ENCODE measurements around the gene MED26. TPM values are rescaled to one million over a fixed set of nuclear protein-coding genes. Genes with fewer than 3 reads are reported as not detected.

Gene MED26
- total and polyA plus RNA-seq, 2 of the 13 experiments (the other 11 are each of a cell fraction or from before 2014, with no cell fraction given), result 3.5 to 3.8 TPM

- Histone ChIP-seq H4K20me1 (ENCODE audit: insufficient read depth, low read length) (peaks cover 18% of the 10 kb centered on the region), H3K79me2 (ENCODE audit: insufficient read depth, low read length) (peaks cover 26% of the 10 kb centered on the region), H3K4me1 (ENCODE audit: insufficient read depth, low read length) (peaks cover 24% of the 10 kb centered on the region), H3K4me3 (replicated peaks in 1 of 3; ENCODE audit: insufficient read depth in 1 of 3, low read depth in 2 of 3, low read length in 3 of 3) (no peak overlapping the region), H2AFZ (ENCODE audit: low read length) (no peak overlapping the region), H3K36me3 (replicated peaks in 1 of 2; ENCODE audit: control insufficient read depth in 1 of 2, insufficient read depth in 2 of 2, low read length in 2 of 2) (peaks cover 33 to 64% of the 10 kb centered on the region in 2 experiments), H3K4me2 (ENCODE audit: low read depth, low read length) (no peak overlapping the region), H3K9ac (ENCODE audit: insufficient read depth, low read depth, low read length) (no peak overlapping the region), H3K27me3 (ENCODE audit: control insufficient read depth in 1 of 2, insufficient read depth in 2 of 2, low read length in 2 of 2) (no peaks in the 10 kb centered on the region), H3K27ac (ENCODE audit: extremely low read length, insufficient read depth, low read length) (no peak overlapping the region), H3K9me3 (ENCODE audit: low read length) (no peaks in the 10 kb centered on the region)
- TF ChIP-seq ZNF83 (CRISPR knock-in tag; IDR thresholded peaks at IDR 0.05; ENCODE audit: borderline replicate concordance) (no peak), ETV6 (CRISPR knock-in tag; conservative IDR thresholded peaks at IDR 0.05) (no peak), ZNF746 (CRISPR knock-in tag; IDR thresholded peaks at IDR 0.05) (no peak), NFYB (CRISPR knock-in tag; IDR thresholded peaks at IDR 0.05) (peak; percentile 83), ZNF740 (CRISPR knock-in tag; IDR thresholded peaks at IDR 0.05) (no peak), ARNTL (CRISPR knock-in tag; IDR thresholded peaks at IDR 0.05) (no peak), ZNF3 (CRISPR knock-in tag; IDR thresholded peaks at IDR 0.05) (no peak), USF2 (IDR thresholded peaks at IDR 0.05; ENCODE audit: low read depth, low read length) (peak; percentile 65; the same call in 1 of the 2 replicates), USF2 (CRISPR knock-in tag; IDR thresholded peaks at IDR 0.05; ENCODE audit: borderline replicate concordance) (peak; percentile 66; the same call in 1 of the 2 replicates), PLRG1 (conservative IDR thresholded peaks at IDR 0.05) (no peak), ZNF12 (CRISPR knock-in tag; IDR thresholded peaks at IDR 0.05) (no peak), NFYC (CRISPR knock-in tag; IDR thresholded peaks at IDR 0.05) (peak; percentile 80), PAF1 (CRISPR knock-in tag; IDR thresholded peaks at IDR 0.05) (no peak), MBD4 (IDR thresholded peaks at IDR 0.05; ENCODE audit: borderline replicate concordance, low read length) (no peak), KAT7 (CRISPR knock-in tag; IDR thresholded peaks at IDR 0.05; ENCODE audit: borderline replicate concordance) (no peak)
- in situ Hi-C loops (cut with HindIII; ENCODE audit: extremely low pct_ligation_motif_present, low pct_unique_long_range_greater_than_20kb), result no loop called here
- DNase-seq (ENCODE audit: low spot score) (peak; percentile 35), ATAC-seq (peak; percentile 64), FAIRE-seq (no peak)
- 97% methylated on average over 3 of the region's 3 CpGs for WGBS (ENCODE audit: low lambda C conversion rate)
- ChIA-PET POLR2A (no interaction called here), CTCF (ENCODE audit: low intra/inter-chr PET ratio, low total read pairs) (no interaction called here)
- intact Hi-C loops (cut with micrococcal nuclease; ENCODE audit: unreplicated experiment), result no loop called here
- no TSS peak for BruUV-seq (replicated peaks)
These were observed 26.1 kb upstream of the MED26 start for GRCh38 chr19:16654140-16654539.
